ENCODE results near the gene NDUFB5.
"Not testable (repeated sequence)": the region's sequence is repeated elsewhere in the genome, so short reads cannot be mapped to it uniquely, and the experiment has no call there.

Gene NDUFB5

DNA sequence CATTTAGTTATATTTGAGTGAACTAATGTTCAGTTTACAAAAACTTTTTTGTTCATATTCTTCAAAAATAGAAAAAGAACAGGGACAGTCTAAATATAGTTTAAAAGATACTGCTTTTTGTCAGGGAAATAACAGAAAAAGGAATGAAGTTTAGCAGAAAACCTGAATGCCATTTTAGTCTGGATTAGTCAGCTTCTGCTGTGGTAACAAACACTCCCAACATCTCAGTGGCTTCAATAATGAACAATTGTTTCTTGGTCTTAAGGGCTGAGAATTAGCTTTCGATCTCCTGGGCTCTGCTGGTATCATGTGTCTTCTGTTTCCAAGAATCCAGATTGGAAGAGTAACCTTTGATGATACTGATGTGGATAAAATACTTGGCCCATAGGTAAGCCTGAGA lies 35.9 kb downstream of the NDUFB5 start:
- no peak for DNase-seq

DNA sequence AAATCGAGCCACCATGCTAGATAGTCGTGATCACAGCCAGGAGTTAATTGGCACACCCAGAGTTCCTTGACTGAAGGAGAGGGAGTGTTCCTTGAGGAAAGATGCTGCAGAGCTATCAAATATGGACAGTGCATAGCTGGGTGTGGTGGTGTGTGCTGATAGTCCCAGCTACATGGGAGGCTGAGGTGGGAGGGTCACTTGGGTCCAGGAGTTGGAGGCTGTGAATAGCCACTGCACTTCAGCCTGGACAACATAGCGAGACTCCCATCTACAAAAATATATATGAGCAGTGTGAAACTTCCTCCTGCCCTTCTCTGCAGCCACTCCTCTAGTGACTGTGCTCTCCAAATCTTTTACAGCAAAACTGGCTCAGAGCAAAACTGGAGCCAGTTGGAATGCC lies 38.3 kb downstream of the NDUFB5 start:
- DNase-seq, result no peak

DNA sequence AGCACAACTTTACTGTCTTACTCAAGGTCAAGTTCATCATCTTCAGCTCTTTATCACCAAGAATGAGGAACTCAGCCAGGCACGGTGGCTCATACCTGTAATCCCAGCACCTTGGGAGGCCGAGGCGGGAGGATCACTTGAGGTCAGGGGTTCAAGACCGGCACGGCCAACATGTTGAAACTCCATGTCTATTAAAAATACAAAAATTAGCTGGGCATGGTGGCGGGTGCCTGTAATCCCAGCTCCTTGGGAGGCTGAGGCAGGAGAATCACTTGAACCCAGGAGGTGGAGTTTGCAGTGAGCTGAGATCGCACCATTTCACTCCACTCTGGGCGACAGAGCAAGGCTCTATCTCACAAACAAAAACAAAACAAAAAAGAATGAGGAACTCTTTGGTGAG lies 39.2 kb downstream of the NDUFB5 start:
- not testable (repeated sequence) for DNase-seq

DNA sequence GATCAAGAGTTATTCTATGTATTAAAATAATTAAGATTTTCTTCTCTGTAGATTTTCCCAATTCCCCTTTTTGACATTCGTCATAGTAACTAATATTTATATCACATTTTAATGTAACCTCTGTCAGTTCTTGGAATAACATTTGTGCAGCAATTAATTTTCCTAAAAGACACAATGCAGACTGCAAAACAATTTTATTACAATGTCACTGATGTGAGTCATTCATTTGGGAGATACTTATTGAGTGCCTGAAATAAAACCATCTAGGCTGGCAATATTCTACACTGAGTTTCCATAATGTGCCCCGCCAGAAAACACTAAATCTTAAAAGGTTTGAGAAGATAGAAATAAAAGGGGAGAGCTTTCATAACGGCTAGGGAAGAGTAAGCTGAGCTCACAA lies 41.6 kb downstream of the NDUFB5 start:
- no peak for DNase-seq

DNA sequence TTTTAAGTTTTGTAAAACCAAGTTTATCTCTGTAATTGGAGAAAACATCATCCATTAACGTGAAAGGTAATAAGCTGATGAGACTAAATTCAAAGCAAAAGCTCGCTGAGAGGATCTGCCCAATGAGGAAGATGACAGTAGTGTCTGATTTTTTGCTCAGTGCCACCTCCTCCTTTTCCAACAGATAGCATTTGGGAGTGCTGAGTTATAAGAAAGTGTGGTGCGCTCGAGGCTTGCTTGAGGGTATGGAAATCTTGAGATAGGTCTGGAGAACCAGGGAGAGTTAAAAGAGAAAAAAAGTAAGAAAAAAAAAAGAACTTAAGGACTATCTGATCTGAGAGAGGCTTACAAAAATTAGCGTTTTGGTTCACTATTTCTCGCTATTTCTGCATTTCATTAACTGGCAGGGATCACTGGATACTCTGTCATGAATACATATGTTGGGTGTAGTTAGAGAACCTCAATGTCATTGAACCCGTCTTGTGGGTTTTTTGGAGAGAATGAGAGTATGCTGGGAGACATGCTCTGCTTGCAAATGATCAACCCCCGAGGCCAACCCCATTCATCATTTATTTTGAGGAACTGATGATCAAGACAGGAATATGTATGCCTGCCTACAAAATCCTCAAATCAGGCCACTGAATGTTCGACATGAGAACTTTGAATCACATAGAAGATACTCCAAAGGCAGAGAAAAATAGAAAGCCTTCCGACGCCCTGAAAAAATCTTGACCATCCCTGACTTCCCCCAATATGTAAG lies 47.3 kb downstream of the NDUFB5 start:
- no peak for DNase-seq

DNA sequence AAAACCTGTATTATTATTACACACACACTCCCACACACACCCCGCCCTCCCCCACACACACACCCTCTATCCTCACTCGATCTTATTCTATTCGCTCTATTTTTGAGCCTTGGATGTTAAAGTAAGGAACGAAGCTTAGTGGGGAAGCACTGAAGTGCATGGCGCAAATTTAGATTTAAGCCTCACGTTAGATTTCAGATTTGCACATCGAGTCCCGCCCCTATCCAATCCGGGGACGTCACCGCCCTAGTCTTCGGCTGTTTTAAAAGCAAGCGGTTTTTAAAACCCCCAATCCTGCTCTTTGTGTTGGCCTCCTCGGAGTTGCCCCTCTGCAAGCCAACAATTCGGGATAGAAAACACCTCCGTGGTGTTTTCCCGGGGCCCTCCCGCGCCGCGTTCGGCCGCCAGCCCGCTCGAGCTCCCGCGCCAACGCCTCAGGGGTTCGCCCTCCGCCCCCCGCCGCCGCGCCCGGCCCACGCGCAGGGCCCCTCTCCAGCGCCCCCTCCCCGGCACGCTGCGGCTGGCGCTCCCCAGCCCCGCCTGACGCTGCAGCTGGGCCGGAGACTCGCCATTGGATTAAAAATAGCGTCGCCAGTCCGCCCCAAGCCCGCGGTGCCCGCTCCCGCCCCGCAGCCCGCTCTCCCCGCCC lies 48.0 kb downstream of the NDUFB5 start, which contains the start of gene USP13:
USP13 (plus strand) TSS at position 594 of the 649 bp plus-strand sequence. CDS start 186 bp downstream, outside the sequence.
- no peak for DNase-seq

DNA sequence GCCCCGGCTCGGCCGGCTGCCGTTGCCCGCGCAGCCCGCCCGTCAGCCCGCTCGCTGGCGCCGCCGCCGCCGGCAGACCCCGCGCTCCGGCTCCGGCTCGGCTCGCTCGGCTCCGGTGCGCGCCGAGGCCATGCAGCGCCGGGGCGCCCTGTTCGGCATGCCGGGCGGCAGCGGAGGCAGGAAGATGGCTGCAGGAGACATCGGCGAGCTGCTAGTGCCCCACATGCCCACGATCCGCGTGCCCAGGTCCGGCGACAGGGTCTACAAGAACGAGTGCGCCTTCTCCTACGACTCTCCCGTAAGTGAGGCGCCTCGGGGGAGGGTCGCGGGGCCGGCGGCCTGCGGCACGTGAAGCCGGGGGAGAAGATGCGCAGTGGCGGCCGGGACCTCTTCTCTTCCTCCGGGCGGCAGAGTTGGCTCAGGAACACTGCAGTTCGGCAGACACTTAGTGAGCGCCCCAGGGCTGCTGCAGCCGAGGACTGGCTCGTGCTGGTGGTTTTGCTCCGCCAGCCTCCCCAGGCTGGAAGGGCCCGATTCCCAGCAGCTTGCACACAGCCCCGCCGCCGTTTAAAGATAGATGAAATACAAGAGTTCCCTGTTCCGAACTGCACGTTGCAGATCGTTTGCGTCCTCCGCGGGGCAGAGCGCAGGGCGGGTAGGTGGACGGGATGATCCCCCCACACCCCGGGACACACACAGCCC lies 48.7 kb downstream of the NDUFB5 start:
- no peak for DNase-seq

DNA sequence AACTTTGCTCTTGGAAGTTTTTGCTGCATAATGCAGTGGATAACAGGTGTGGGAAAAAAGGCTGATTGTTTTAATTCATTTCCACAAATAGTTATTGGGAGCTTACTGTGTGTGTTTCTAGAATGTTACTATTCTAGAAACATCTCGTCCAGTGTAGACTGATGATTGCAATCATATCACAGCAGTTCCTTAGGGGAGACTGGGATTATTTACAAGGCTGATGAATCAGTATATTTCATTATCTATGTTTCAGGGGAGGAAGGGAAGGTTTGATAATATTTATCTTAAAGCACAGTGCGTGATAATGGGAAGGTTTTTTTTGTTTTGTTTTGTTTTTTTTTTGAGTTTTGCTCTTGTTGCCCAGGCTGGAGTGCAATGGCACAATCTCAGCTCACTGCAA lies 50.6 kb downstream of the NDUFB5 start:
- DNase-seq, result no peak

DNA sequence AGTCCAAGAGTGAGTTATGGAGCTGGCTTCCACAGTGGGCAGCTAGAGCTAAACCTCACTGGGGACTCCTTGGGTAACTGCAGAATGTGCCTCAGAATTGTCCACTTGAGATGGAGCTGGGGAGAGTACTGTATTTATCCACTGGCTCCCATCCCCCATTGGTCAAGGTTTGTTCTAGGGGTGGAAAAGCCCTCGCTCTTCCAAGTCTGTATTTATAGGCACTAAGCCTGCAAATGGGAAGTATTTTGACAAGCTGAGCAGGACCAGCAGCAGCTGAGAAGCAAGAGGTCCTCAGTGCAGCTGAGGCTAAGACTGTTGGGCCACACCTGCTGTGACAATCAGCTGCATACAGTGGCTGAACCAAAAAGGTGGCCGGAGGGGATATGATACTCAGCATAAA lies 54.0 kb downstream of the NDUFB5 start:
- DNase-seq, result no peak

DNA sequence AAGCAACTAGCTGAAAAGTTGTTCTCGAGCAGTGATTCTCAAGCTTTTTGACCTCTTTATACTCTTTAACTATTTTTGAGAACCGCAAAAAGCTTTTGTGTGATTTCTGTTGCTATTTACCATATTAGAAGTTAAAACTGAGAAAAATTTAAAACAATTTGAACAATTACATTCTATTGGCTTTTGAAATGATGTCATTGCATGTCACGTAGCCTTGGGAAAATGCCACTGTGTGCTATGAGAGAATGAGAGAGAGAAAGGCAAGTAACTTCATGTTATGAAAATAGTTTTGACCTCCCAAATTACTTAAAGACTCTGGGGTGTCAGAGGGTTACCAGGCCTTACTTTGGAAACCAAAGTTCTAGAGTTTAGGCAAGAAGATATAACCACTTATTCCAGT lies 56.3 kb downstream of the NDUFB5 start:
- no peak for DNase-seq

DNA sequence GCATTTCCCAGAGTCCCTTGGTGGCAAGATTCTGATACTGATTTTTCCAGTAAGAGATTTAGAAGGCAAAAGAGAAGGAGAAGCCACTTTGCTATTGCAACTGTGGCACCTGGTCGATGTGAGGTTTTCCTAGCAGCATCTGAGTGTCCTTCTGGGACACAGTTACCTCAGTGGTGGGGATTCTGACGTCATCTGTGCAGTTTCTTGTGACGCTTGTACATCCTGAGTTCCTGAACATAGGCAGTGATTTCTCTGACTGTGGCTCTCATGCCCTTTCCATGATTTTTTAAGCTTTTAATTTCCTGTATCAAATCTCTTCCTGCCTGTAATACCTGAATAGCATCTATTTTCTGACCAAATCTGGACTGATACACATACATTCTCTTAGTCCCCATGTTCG lies 57.2 kb downstream of the NDUFB5 start:
- DNase-seq, result no peak

DNA sequence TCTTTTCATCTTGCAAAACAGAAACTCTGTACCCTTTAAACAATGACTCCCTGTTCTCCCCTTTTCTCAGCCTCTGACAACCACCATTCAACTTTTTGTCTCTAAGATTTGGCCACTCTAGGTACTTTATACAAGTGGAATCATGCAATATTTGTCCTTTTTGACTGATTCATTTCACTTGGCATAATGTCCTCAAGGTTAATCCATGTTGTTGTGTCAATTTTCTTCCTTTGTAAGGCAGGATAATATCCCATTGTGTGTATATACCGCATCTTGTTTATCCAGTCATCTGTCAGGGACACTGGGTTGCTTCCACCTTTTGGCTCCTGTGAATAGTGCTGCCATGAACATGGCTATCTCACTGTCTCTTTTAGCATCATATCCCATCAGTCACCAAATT lies 58.5 kb downstream of the NDUFB5 start:
- DNase-seq, result no peak

DNA sequence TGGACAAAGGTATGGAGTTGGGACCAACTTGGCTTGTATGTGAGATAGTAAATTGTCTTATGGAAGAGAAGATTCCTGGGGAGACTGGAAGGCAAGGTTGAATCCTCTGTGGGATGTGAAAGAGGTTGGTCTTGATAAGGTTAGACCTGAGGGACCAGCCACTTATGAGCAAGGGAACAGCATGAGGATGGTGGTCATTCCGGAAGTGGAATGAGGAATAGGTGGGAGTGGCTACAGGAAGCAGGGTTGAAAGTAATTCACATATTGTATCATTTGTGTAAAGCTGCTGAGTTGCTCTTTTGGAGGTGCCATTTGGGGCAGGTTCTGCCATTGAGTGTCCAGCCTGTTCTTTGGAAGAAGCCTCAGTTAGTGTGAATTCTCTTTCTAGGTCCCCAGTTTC lies 61.4 kb downstream of the NDUFB5 start:
- DNase-seq, result no peak

DNA sequence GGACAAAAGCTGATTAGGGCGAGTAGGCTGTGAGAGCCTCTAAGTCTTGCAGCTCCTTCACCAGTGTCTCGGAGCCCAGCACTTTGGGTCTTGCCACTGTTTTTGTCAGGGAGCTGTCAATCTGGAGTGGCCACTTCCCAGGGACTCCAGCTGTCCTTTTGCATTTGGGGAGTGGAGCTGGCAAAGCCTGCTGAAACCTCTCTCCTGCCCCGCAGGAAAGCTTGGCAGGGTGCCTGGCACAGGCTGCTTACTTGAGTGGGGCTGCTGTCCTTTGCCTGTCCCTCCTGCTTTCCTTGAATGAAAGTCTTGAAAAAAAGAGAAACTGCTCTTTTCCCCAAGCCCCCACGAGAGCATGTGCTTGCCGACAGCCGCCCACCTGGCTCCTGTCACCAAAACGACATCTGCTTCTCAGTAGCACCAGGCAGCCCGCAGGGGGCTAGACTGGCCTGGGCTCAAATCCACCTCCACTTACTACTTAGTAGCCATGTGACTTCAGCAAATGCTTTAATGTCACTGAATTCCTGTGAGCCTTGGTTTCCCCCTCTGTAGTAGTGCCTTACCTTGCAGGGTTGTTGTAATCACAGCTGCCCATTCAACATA lies 61.9 kb downstream of the NDUFB5 start:
- DNase-seq, result no peak

DNA sequence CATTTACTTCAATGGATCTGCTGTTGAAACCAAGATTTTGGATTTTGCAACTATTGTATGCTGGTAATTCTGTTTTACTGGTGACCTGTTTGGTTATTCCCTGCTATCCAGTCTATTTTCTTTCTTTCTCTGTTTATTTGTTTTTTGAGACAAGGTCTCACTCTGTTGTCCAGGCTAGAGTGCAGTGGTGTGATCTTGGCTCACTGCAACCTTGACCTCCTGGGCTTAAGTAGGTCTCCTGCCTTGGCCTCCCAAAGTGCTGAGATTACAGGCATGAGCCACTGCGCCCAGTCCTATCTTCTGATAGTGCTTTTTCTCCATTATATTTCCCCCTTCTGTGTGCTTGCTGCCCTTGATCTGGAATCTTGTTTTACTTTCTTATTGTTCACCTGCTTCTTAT lies 63.8 kb downstream of the NDUFB5 start:
- DNase-seq, result no peak

DNA sequence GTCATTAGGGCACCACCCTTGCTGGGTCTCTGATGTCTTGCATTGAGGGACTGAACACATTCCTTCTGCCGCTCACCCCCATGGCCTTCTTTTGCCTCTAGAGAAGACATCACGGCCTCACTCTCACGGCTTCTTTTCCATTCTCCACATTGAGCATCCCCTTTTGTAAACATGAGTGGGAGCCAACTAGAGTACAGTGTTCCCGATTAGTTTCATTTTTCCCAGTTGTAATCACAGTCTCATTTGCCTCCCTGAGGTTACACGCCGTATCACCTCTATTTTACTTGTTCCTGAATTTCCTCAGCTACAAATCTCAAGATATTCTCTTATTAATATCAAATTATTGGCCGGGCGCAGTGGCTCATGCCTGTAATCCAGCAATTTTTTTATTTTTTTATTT lies 65.7 kb downstream of the NDUFB5 start:
- no peak for DNase-seq

DNA sequence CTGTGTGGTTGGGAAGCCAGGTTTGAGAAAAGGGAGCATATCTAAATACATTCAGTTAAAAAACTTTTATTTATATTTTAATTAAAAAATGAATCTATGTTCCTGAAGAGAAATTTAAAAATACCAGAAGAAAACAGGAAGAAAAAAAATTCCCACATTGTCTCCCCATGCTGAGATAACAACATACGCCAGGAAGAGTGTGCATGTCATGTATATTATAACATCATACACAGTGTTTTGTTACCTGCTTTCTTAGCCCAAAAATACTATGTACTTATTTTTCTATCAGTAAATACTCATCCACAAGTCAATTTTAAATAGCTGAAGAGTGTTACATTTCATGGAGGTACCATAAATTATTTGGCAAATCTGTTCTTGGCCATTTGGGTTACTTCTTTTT lies 66.7 kb downstream of the NDUFB5 start:
- DNase-seq, result no peak

DNA sequence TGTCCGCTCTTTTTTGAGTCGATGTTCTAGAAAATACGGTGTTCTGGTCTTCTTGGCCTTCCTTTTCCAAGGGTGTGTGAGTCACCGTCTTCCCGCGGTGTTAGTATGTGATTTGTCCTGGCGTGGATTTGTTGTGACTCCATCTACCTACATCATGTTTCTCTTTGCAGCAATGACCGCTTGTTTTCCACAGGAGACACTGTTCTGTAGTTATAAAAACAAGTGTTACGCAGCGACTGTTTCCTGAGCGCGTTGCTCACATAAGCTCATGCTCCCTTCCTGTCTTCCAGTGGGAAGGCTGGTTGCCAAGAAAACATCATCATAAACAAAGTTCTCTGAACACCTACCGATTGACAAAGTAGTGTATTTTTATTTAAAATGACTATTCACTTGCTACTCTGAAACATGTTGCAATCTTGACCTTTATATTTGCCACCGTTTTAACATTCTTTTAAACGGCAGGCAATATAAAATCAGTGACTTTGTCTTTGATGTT lies 67.2 kb downstream of the NDUFB5 start:
- DNase-seq, result no peak

DNA sequence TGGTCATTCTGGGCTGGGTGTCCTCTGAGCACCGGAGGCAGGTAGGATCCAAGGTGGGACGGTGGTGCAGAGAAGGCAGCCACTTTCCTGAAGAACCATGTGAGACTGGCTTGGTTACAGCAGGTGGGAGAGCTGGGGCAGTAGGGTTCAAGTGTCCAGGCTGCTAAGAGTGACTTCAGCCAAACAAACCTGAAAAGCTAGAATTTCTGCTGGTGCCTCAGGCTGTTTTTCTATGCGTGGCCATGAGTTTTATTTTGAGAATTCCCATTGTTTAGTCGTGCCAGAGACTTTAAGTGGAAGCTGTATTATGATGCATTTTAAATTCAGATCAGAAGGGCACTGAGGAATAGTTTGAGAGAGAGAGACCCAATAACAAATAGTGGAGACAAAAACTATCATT lies 68.3 kb downstream of the NDUFB5 start:
- DNase-seq, result no peak

DNA sequence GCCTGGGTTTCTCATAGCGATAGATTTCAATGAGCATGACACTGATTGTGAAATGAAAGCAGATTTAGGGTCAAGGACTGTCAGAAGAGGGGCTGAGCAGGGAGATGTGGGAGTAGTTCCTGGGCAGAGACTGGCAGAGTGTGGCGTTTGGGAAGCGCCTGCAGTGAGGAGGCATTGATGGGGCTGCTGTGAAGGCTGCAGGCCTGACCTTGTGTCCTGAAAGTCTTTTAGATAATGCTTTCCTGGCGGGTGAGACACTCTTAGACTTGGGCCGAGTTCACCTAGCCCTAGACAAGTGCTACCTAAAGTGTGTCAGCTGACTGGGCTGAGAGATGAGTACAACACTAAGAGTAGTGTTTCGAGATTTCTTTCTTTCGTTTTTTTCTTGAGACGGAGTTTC lies 68.9 kb downstream of the NDUFB5 start:
- no peak for DNase-seq

DNA sequence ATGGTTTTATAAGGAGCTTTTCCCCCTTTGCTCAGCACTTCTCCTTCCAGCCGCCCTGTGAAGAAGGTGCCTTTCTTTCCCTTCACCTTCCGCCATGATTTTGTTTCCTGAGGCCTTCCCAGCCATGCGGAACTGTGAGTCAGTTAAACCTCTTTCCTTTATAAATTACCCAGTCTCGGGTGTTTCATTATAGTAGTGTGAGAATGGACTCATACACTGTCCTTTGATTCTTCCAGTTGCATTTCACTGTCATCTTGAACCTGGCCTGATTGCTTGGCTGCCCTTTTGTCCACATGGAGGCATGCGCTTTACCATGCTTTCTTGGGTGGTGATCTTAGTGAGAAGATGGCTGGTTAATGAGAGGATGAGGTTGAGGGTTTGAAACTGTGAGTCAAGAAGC lies 71.5 kb downstream of the NDUFB5 start:
- DNase-seq, result no peak
